Mesendoderm (in vitro differentiated cells): Measurements from ENCODE around the gene LIM2.

Experiments
- DNase-seq: peaks from one replicate; pipeline ENCODE4 v3.0.0; 2013
- H2AK5ac ChIP-seq: 2 replicates; pipeline ENCODE4 v1.6.1; 2013; ENCODE audit warnings: low read length, inconsistent platforms
- H2BK120ac ChIP-seq: 2 replicates; pipeline ENCODE4 v1.6.1; 2013; ENCODE audit warnings: low read depth, mild to moderate bottlenecking, low read length, moderate library complexity, mixed read lengths
- H2BK15ac ChIP-seq: replicated peaks from 2 replicates; pipeline ENCODE4 v1.6.1; 2013; ENCODE audit warnings: low read depth, mild to moderate bottlenecking, moderate library complexity
- H2BK5ac ChIP-seq: 2 replicates; pipeline ENCODE4 v1.6.1; 2013; ENCODE audit warnings: low read length, inconsistent platforms
- H3K18ac ChIP-seq: 2 replicates; pipeline ENCODE4 v1.6.1; 2013; ENCODE audit warnings: mild to moderate bottlenecking, low read length, mixed read lengths
- H3K23ac ChIP-seq: one replicate; pipeline ENCODE4 v1.6.1; 2013; ENCODE audit warnings: low read length
- H3K27ac ChIP-seq: 2 replicates; pipeline ENCODE4 v1.5.1; 2013; ENCODE audit warnings: low read depth, mild to moderate bottlenecking, inconsistent platforms, low read length, moderate library complexity
- H3K27me3 ChIP-seq: 2 replicates; pipeline ENCODE4 v1.6.1; 2013; ENCODE audit warnings: low read length, control low read depth, mild to moderate bottlenecking, inconsistent platforms; ENCODE audit not compliant: insufficient read depth, poor library complexity
- H3K36me3 ChIP-seq: 2 replicates; pipeline ENCODE4 v1.6.1; 2013; ENCODE audit warnings: low read length, inconsistent platforms; ENCODE audit not compliant: control insufficient read depth, insufficient read depth
- H3K4ac ChIP-seq: one replicate; pipeline ENCODE4 v1.6.1; 2013; ENCODE audit warnings: low read depth, mild to moderate bottlenecking, low read length, moderate library complexity
- H3K4me1 ChIP-seq: 2 replicates; pipeline ENCODE4 v1.6.1; 2013; ENCODE audit warnings: low read depth, low read length, inconsistent platforms; ENCODE audit not compliant: control insufficient read depth
- H3K4me2 ChIP-seq: 2 replicates; pipeline ENCODE4 v1.6.1; 2013; ENCODE audit warnings: low read length
- H3K4me3 ChIP-seq: 2 replicates; pipeline ENCODE4 v1.5.1; 2013; ENCODE audit warnings: mild to moderate bottlenecking, low read length
- H3K56ac ChIP-seq: one replicate; pipeline ENCODE4 v1.6.1; 2013; ENCODE audit warnings: low read length
- H3K79me1 ChIP-seq: 2 replicates; pipeline ENCODE4 v1.6.1; 2013; ENCODE audit warnings: low read length, inconsistent platforms
- H3K79me2 ChIP-seq: 2 replicates; pipeline ENCODE4 v1.6.1; 2013; ENCODE audit warnings: mild to moderate bottlenecking, low read length; ENCODE audit not compliant: control insufficient read depth, insufficient read depth
- H3K9ac ChIP-seq: 2 replicates; pipeline ENCODE4 v1.6.1; 2013; ENCODE audit warnings: low read length, inconsistent platforms
- H4K5ac ChIP-seq: one replicate; pipeline ENCODE4 v1.6.1; 2013; ENCODE audit warnings: low read length
- H4K8ac ChIP-seq: one replicate; pipeline ENCODE4 v1.6.1; 2013; ENCODE audit warnings: low read depth, mild to moderate bottlenecking, control low read depth, low read length, moderate library complexity
- WGBS: extraction: QIAGEN DNeasy Blood & Tissue Kit; methylation state at CpG from one replicate; pipeline ENCODE4 v1.1.7; 2013; ENCODE audit warnings: low lambda C conversion rate, missing lambda C conversion rate; ENCODE audit not compliant: insufficient coverage; ENCODE audit errors: extremely low coverage; 5-methylcytosine and 5-hydroxymethylcytosine counted together

Gene LIM2

GRCh38 chr19:51367255-51367564 lies 20.6 kb downstream of the LIM2 start:
- Histone ChIP-seq H3K27ac (peak overlapping the region; percentile 88), H3K23ac (peak overlapping the region; percentile 72), H2BK120ac (peak overlapping the region; percentile 0), H3K9ac (peak overlapping the region; percentile 99), H4K5ac (no peak overlapping the region), H3K56ac (peak overlapping the region; percentile 100), H3K27me3 (no peaks in the 10 kb centered on the region), H3K4me2 (peak overlapping the region; percentile 99), H4K8ac (no peak overlapping the region), H3K18ac (peak overlapping the region; percentile 73), H2BK5ac (peak overlapping the region; percentile 97), H2BK15ac (no peak overlapping the region), H3K4me1 (peaks cover 16% of the 10 kb centered on the region), H3K36me3 (no peaks in the 10 kb centered on the region), H3K79me1 (peaks cover 4% of the 10 kb centered on the region), H3K4me3 (peak overlapping the region; percentile 93), H2AK5ac (no peak overlapping the region), H3K4ac (peak overlapping the region; percentile 74), H3K79me2 (no peaks in the 10 kb centered on the region)
- WGBS = no CpG with 5 or more reads among the region's 15 CpGs
- no peak for DNase-seq

GRCh38 chr19:51366389-51367254 lies 21.2 kb downstream of the LIM2 start:
- Histone ChIP-seq H3K9ac (peak overlapping the region; percentile 99), H2BK15ac (no peak overlapping the region), H3K27me3 (no peaks in the 10 kb centered on the region), H4K5ac (peak overlapping the region; percentile 84), H3K27ac (peak overlapping the region; percentile 88), H3K18ac (peak overlapping the region; percentile 73), H2BK5ac (peak overlapping the region; percentile 97), H3K56ac (peak overlapping the region; percentile 100), H3K4me1 (peaks cover 16% of the 10 kb centered on the region), H3K79me2 (no peaks in the 10 kb centered on the region), H2BK120ac (peak overlapping the region; percentile 0), H3K4ac (peak overlapping the region; percentile 74), H2AK5ac (peak overlapping the region; percentile 76), H3K79me1 (peaks cover 4% of the 10 kb centered on the region), H3K4me3 (peak overlapping the region; percentile 93), H4K8ac (no peak overlapping the region), H3K23ac (peak overlapping the region; percentile 95), H3K36me3 (no peaks in the 10 kb centered on the region), H3K4me2 (peak overlapping the region; percentile 99)
- DNase-seq = peak; percentile 100
- WGBS = no CpG with 5 or more reads among the region's 54 CpGs

DNA sequence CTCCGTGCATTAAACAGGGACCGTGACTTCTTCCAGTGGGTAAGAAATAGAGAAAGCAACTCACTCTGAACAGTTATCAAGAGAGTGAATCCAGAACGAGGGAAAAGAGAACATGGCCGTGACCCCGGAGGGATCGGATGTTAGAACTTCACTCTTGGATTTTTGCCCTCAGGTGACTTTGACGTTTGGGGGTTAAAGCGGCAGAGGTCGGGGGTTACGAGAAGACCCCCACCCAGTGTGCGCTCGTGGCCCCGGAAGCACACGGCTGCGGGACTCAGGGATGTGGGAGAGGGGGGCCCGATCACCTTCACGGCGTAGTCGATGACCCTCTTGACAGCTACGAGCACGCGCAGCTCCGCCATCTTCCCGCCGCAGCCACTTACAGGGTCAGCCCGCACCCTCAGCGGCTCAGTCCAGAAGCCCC lies 21.8 kb downstream of the LIM2 start, which contains the start of gene ETFB:
TSS of gene ETFB (minus strand) at position 424 of the 424 bp plus-strand sequence. CDS start at position 362, 62 bp downstream.
- Histone ChIP-seq H3K79me2 (no peaks in the 10 kb centered on the region), H3K4me2 (peak within 1 kb of the TSS; percentile 99), H3K27ac (peak within 1 kb of the TSS; percentile 88), H2BK15ac (no peak within 1 kb of the TSS), H2BK5ac (peak within 1 kb of the TSS; percentile 97), H2AK5ac (peak within 1 kb of the TSS; percentile 76), H3K4ac (peak within 1 kb of the TSS; percentile 74), H3K4me3 (peak within 1 kb of the TSS; percentile 93), H3K9ac (peak within 1 kb of the TSS; percentile 99), H3K79me1 (peaks cover 4% of the 10 kb centered on the region), H3K27me3 (no peaks in the 10 kb centered on the region), H3K23ac (peak within 1 kb of the TSS; percentile 95), H2BK120ac (peak within 1 kb of the TSS; percentile 0), H3K4me1 (peaks cover 16% of the 10 kb centered on the region), H4K5ac (peak within 1 kb of the TSS; percentile 84), H3K56ac (peak within 1 kb of the TSS; percentile 100), H3K36me3 (no peaks in the 10 kb centered on the region), H4K8ac (no peak within 1 kb of the TSS), H3K18ac (peak within 1 kb of the TSS; percentile 73)
- WGBS = no CpG with 5 or more reads among the region's 27 CpGs
- no peak for DNase-seq

- Histone ChIP-seq H3K36me3 (no peaks in the 10 kb centered on the region), H2AK5ac (no peak overlapping the region), H4K8ac (no peak overlapping the region), H3K23ac (no peak overlapping the region), H3K79me2 (no peaks in the 10 kb centered on the region), H3K27ac (peak overlapping the region; percentile 22), H3K79me1 (peaks cover 4% of the 10 kb centered on the region), H3K9ac (peak overlapping the region; percentile 91), H3K56ac (peak overlapping the region; percentile 96), H3K18ac (peak overlapping the region; percentile 30), H3K4ac (no peak overlapping the region), H3K27me3 (no peaks in the 10 kb centered on the region), H2BK15ac (no peak overlapping the region), H3K4me3 (peak overlapping the region; percentile 72), H3K4me1 (peaks cover 16% of the 10 kb centered on the region), H3K4me2 (peak overlapping the region; percentile 84), H4K5ac (no peak overlapping the region), H2BK5ac (peak overlapping the region; percentile 39), H2BK120ac (no peak overlapping the region)
- no peak for DNase-seq
- no CpG with 5 or more reads among the region's 10 CpGs for WGBS
Observed at GRCh38 chr19:51365211-51365964, 22.4 kb downstream of the LIM2 start.

- no peak overlapping the region for H3K4me2 ChIP-seq
- no peak overlapping the region for H2BK5ac ChIP-seq
- DNase-seq = no peak
- H3K27ac ChIP-seq = no peak overlapping the region
- H3K4me3 ChIP-seq = no peak overlapping the region
- H3K79me2 ChIP-seq = no peaks in the 10 kb centered on the region
- H3K9ac ChIP-seq = peak overlapping the region; percentile 26
- no peak overlapping the region for H4K8ac ChIP-seq
- H2BK120ac ChIP-seq = no peak overlapping the region
- H2AK5ac ChIP-seq = peak overlapping the region; percentile 35
- H3K79me1 ChIP-seq = peaks cover 4% of the 10 kb centered on the region
- H2BK15ac ChIP-seq = no peak overlapping the region
- no peak overlapping the region for H3K23ac ChIP-seq
- H3K4ac ChIP-seq = no peak overlapping the region
- no peaks in the 10 kb centered on the region for H3K36me3 ChIP-seq
- H3K18ac ChIP-seq = no peak overlapping the region
- H3K27me3 ChIP-seq = no peaks in the 10 kb centered on the region
- H4K5ac ChIP-seq = no peak overlapping the region
- no CpG with 5 or more reads among the region's 15 CpGs for WGBS
- H3K56ac ChIP-seq = peak overlapping the region; percentile 60
- peaks cover 16% of the 10 kb centered on the region for H3K4me1 ChIP-seq
Observed at GRCh38 chr19:51364200-51365106, 23.3 kb downstream of the LIM2 start.
